Gastrocnemius medialis (tissue), 4 donors: ENCODE results near the gene MARCHF10. TPM values are rescaled to one million over a fixed set of nuclear protein-coding genes. Genes with fewer than 3 reads are reported as not detected.
"Not testable (repeated sequence)": the region's sequence is repeated elsewhere in the genome, so short reads cannot be mapped to it uniquely, and the experiment has no call there.

ENCODE experiments used
- ATAC-seq, 2 donors: fragments of 150-250 bp; one replicate each; pipeline ENCODE4 v1.9.1; 2016
- DNase-seq, 2 donors: peaks; one replicate each; pipeline ENCODE4 v3.0.0-alpha.2; 2019
- H3K27ac ChIP-seq, 4 donors: fragments of 200-600 bp; sonication (generic); 1 replicate in 1 of 4; 2 replicates in 3 of 4; pipeline ENCODE4 v1.5.1; 2016 to 2018; ENCODE audit warnings: mild to moderate bottlenecking in 2 of 4, moderate library complexity in 1 of 4
- H3K27me3 ChIP-seq, 3 donors: fragments of 200-600 bp; sonication (generic) in 2 of 3; 1 replicate in 1 of 3; 2 replicates in 2 of 3; pipeline versions ENCODE4 v1.5.1 to v1.6.0; 2016 to 2019; ENCODE audit warnings: mild to moderate bottlenecking in 1 of 3, moderate library complexity in 1 of 3
- H3K36me3 ChIP-seq, 2 donors: fragments of 200-600 bp; sonication (generic) in 1 of 2; one replicate each; pipeline ENCODE4 v1.5.1; 2017 to 2018
- H3K4me1 ChIP-seq, 2 donors: fragments of 200-600 bp; sonication (generic) in 1 of 2; one replicate each; pipeline ENCODE4 v1.5.1; 2016 to 2017; ENCODE audit warnings: mild to moderate bottlenecking in 2 of 2
- H3K4me3 ChIP-seq, 4 donors: fragments of 200-600 bp; sonication (generic) in 3 of 4; 1 replicate in 1 of 4; 2 replicates in 3 of 4; pipeline ENCODE4 v1.5.1; 2016 to 2019; ENCODE audit warnings: mild to moderate bottlenecking in 2 of 4
- H3K9me3 ChIP-seq, 3 donors: fragments of 200-600 bp; sonication (generic) in 2 of 3; 1 replicate in 1 of 3; 2 replicates in 2 of 3; pipeline ENCODE4 v1.5.1; 2016 to 2019
- CTCF ChIP-seq, 5 experiments: fragments of 450-650 bp in 3 of 5; fragments of 200-600 bp in 2 of 5; sonication (generic) in 2 of 5; IDR thresholded peaks in 4 of 5; conservative IDR thresholded peaks in 1 of 5; 1 replicate in 4 of 5; 2 replicates in 1 of 5; pipeline ENCODE4 v1.5.1; 2016 to 2019; ENCODE audit warnings: antibody characterized with exemption in 5 of 5, mild to moderate bottlenecking in 3 of 5, moderate library complexity in 3 of 5
- POLR2A ChIP-seq, 2 donors: fragments of 450-650 bp; IDR thresholded peaks; one replicate each; pipeline ENCODE4 v1.6.1; 2017; ENCODE audit warnings: antibody characterized with exemption in 2 of 2, mild to moderate bottlenecking in 2 of 2, moderate library complexity in 2 of 2
- in situ Hi-C, 4 donors: fragments of 200-750 bp; cut with MboI; loops; one replicate each; pipeline versions ENCODE4 v1.15.0 to v1.8.0; 2017; ENCODE audit warnings: low sequenced_read_pairs in 4 of 4
- intact Hi-C: fragments of 100-400 bp; cut with DNase I; formaldehyde crosslinking; loops from one replicate; pipeline ENCODE4 v1.15.1; 2023; ENCODE audit warnings: low total_unique reads
- total RNA-seq, 4 donors: library from RNA; depleted of rRNA; stranded (reverse); fragments of >200 nt; gene quantifications; one replicate each; pipeline versions ENCODE4 v1.1.0 to v1.2.3, GENCODE V29; 2016

Gene MARCHF10
- total RNA-seq, 4 donors from 2014 or later: not detected

DNA sequence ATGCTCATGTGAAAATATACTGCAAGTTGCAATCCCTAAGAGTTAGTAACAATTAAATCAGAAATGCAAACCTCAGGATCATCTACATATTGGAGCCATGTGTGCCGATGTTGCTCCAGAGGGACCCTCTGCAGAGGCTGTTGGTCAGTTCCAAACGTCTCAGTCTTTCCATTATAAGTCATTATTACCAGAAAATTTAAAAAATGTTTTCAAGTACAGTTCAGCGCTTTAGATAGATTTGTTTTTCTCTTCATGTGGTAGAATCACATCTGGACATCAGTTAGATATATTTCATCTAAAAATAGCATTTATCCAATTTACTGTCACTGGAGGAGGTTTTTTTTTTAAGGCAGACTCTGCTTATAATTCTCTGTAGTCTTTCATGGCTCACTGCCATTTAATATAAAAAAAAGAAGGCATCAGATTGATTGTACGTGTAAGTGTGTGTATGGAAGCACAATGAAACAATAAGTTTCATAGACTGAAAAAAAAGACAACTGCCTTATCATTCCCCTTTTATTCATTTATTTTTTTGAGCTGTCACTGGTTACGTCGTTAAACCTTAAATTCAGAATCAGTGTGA, 46.1 kb upstream of the MARCHF10 start:
- Histone ChIP-seq H3K4me3 (no peak overlapping the region), H3K27me3 (no peaks in the 10 kb centered on the region), H3K27ac (no peak overlapping the region), H3K4me1 (no peaks in the 10 kb centered on the region), H3K36me3 (no peaks in the 10 kb centered on the region), H3K9me3 (no peaks in the 10 kb centered on the region)
- intact Hi-C loops (no loop called here), in situ Hi-C loops (loop anchor here in 1 of 4 donors (25.0 kb wide), 1 partner anchor 108 kb away; the partner anchor contains the start of gene TANC2)
- DNase-seq: no peak
- no peak for TF ChIP-seq CTCF (IDR thresholded peaks at IDR 0.05 in 4 of 5, conservative IDR thresholded peaks at IDR 0.05 in 1 of 5)
- no peak for TF ChIP-seq POLR2A (IDR thresholded peaks at IDR 0.05)
- ATAC-seq: no peak

DNA sequence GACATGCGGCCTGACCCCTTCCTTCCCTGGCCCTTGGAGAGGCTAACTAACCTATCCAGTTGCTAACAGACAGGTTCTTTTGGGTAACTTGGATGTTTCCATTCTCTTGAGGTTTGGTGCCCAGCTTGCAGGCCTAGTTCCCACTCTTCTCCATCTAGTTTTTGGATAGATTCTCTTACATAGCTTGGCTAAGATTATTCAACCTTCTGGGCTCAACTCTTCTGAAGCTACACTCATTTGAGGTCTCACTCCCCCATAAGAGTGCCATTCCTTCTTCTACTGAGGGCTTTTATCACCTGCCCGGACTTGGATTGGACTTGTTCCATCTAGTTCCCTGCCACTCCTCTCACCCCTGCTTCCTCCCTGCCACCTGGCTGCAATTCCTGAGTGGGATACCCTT, 44.1 kb upstream of the MARCHF10 start:
- H3K4me3 ChIP-seq: no peak overlapping the region
- no peak for ATAC-seq
- no peaks in the 10 kb centered on the region for H3K9me3 ChIP-seq
- no peak overlapping the region for H3K27ac ChIP-seq
- H3K27me3 ChIP-seq: no peaks in the 10 kb centered on the region
- intact Hi-C loops: no loop called here
- H3K4me1 ChIP-seq: no peaks in the 10 kb centered on the region
- H3K36me3 ChIP-seq: no peaks in the 10 kb centered on the region
- in situ Hi-C loops: loop anchor here in 1 of 4 donors (25.0 kb wide), 1 partner anchor 110 kb away; the partner anchor contains the start of gene TANC2
- TF ChIP-seq CTCF (IDR thresholded peaks at IDR 0.05 in 4 of 5, conservative IDR thresholded peaks at IDR 0.05 in 1 of 5) (no peak), POLR2A (IDR thresholded peaks at IDR 0.05) (no peak)
- DNase-seq: no peak

- H3K9me3 ChIP-seq, ATAC-seq, H3K27me3 ChIP-seq, H3K27ac ChIP-seq, intact Hi-C loops, H3K4me3 ChIP-seq, DNase-seq, H3K36me3 ChIP-seq, H3K4me1 ChIP-seq: not testable (repeated sequence)
- in situ Hi-C loops: loop anchor here in 1 of 4 donors (25.0 kb wide), 1 partner anchor 112 kb away; the partner anchor contains the start of gene TANC2
Observed at GRCh38 chr17:62849591-62850415, 41.7 kb upstream of the MARCHF10 start.

GRCh38 chr17:62848334-62848733, 40.2 kb upstream of the MARCHF10 start:
- Histone ChIP-seq H3K9me3 (no peaks in the 10 kb centered on the region), H3K27me3 (no peaks in the 10 kb centered on the region), H3K4me3 (no peak overlapping the region), H3K27ac (no peak overlapping the region), H3K36me3 (no peaks in the 10 kb centered on the region), H3K4me1 (no peaks in the 10 kb centered on the region)
- ATAC-seq (no peak), DNase-seq (no peak)
- in situ Hi-C loops: no loop called here
- TF ChIP-seq CTCF (IDR thresholded peaks at IDR 0.05 in 4 of 5, conservative IDR thresholded peaks at IDR 0.05 in 1 of 5): no peak
- TF ChIP-seq POLR2A (IDR thresholded peaks at IDR 0.05): no peak
- intact Hi-C loops: no loop called here

DNA sequence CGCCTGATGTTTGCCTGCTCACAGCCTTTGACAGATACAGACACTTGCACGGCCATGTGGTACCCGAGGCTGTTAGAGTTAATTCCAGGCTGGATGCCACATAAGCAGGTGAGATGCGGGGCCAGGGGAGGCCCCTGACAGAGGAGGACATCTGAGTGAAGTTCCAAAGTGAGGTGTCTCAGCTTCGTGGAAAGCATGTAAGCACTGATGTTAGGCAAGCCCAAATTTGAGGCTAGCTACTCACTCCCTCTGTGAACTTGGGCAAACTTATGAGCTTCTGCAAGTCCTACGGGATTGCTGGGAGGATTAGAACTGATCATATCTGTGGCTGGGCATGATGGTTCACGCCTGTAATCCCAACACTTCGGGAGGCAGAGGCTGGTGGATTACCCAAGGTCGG, 39.3 kb upstream of the MARCHF10 start:
- in situ Hi-C loops (no loop called here), intact Hi-C loops (no loop called here)
- Histone ChIP-seq H3K4me3 (no peak overlapping the region), H3K27ac (no peak overlapping the region), H3K4me1 (no peaks in the 10 kb centered on the region), H3K9me3 (no peaks in the 10 kb centered on the region), H3K27me3 (no peaks in the 10 kb centered on the region), H3K36me3 (no peaks in the 10 kb centered on the region)
- DNase-seq (no peak), ATAC-seq (no peak)
- TF ChIP-seq CTCF (IDR thresholded peaks at IDR 0.05 in 4 of 5, conservative IDR thresholded peaks at IDR 0.05 in 1 of 5) (no peak), POLR2A (IDR thresholded peaks at IDR 0.05) (no peak)
